ENCODE data around the gene RAI1.

GRCh38 chr17:17776889-17777288 is 95.6 kb downstream of the RAI1 start:
- TF ChIP-seq CTCF (conservative IDR thresholded peaks at IDR 0.05) (no peak), EZH2 (IDR thresholded peaks at IDR 0.05; ENCODE audit: low read depth) (no peak)

Data from PC-9 (cell line).